Dermis microvascular lymphatic vessel endothelial cell (primary cell): ENCODE measurements around the gene FAM20C. TPM values are rescaled to one million over a fixed set of nuclear protein-coding genes. Genes with fewer than 3 reads are reported as not detected.
"Not testable (repeated sequence)": the region's sequence is repeated elsewhere in the genome, so short reads cannot be mapped to it uniquely, and the experiment has no call there.

ENCODE experiments used
- DNase-seq, 2 donors: peaks; one replicate each; pipeline versions ENCODE4 v3.0.0 to v3.0.0-alpha.2; 2010; ENCODE audit warnings: low read depth in 2 of 2
- total RNA-seq: library from RNA; depleted of rRNA; stranded (reverse); fragments of >200 nt; gene quantifications from 2 replicates; pipeline ENCODE4 v1.2.1, GENCODE V29; 2014

The FAM20C gene
- total RNA-seq, 1 donor from 2014 or later: 1.2 TPM

DNA sequence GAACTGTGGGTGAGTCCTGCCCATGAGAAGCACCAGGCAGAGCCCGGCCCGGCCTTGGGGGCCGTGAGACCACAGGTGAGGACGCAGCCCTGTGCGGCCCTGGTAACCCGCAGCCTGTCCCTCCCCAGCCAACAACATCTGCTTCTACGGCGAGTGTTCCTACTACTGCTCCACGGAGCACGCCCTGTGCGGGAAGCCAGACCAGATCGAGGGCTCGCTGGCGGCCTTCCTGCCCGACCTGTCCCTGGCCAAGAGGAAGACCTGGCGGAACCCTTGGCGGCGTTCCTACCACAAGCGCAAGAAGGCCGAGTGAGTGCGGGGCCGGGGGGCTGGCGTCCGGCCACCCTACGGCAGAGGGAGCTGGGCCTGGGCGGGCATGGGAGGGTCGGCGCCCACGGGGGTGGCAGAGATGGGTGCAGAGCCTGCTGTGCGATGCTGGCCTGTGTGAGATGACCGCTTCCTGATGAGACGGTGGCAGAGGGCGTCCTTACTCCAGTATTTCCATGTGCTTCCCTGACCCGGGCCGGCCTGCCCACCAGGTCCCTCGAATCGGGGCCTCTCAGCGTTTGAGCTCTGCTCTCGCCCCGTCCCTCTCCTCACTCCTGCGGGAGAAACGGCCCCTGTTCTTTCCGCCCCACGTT lies 63.5 kb downstream of the FAM20C start:
- no peak for DNase-seq

GRCh38 chr7:256461-256940 lies 64.1 kb downstream of the FAM20C start:
- DNase-seq: no peak

DNA sequence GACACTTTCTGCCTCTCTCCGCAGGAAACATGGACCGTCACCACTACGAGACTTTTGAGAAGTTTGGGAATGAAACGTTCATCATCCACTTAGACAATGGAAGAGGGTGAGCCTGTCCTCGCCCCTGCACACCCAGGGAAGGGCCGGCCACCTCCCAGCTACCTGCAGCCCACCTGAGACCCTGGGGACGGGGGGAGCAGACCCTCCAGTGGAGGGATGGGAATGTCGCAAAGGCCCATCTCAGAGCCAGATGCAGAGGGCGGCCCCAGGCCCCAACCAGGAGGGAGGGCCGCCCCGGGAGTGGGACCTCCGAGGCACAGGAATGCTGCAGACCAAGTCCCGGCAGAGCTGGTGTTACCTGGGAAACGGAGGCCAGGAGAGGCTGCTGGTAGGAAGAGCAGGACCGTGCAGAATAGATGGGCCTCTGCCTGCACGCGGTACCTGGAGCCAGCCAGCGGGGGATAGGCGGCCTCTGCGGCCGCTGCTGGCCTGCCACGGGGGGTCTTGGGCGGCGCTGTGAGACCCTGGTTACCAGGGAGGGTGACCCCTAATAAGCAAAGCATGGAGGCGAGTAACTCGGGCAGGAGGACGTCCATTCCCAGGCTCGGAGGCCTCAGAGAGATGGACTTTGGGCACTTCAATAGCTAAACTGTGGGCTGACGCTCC lies 64.7 kb downstream of the FAM20C start:
- no peak for DNase-seq

DNA sequence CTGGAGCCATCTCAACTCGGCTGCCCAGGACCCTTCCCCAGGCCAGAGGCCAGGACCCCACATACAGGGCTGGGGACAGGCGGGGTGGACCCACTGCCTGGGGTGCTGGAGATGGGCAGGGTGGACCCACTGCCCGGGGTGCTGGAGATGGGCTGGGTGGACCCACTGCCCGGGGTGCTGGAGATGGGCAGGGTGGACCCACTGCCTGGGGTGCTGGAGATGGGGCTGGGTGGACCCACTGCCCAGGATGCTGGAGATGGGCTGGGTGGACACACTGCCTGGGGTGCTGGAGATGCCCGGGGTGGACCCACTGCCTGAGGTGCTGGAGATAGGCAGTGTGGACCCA lies 65.2 kb downstream of the FAM20C start:
- no peak for DNase-seq

- DNase-seq: no peak
Observed at GRCh38 chr7:258476-259190, 66.3 kb downstream of the FAM20C start.

DNA sequence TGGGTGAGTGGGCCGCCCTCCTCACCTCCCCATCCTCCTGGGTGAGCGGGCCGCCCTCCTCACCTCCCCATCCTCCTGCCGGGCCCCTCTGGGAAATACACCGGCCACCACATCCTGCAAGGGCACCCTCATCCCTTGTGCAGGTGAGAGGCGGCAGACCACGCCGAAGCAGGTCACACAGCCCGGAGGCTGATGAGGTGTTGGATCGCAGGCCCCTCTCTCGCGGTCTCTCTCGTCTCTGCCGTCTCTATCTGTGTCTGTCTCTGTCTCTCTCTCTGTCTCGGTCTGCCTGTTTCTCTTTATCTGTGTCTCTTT lies 66.8 kb downstream of the FAM20C start:
- no peak for DNase-seq

DNA sequence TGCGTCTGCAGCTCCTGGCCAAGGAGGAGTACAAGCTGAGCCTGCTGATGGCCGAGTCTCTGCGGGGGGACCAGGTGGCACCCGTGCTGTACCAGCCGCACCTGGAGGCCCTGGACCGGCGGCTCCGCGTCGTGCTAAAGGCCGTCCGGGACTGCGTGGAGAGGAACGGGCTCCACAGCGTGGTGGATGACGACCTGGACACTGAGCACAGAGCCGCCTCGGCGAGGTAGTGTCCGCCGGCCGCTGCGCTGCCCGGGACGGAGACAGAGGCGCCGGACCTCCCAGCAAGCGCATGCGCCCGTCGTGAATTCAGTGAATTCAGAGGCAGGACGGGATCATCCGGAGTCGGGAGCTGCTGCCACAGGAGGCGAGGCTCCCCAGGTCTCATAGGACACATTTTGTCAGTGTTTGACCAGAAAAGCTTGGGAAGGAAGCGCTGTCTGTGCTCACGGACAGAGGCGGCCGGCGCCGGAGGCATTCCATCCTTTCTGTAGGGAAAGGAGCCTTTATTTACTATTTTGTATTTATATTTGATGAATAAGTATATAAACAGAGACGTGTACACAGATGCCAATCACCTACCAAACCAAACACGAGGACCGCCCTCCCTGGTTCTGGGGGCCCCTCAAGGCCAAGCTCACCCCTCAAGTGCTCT lies 67.5 kb downstream of the FAM20C start:
- DNase-seq: no peak

GRCh38 chr7:260441-261281 lies 68.3 kb downstream of the FAM20C start:
- no peak for DNase-seq

- no peak for DNase-seq
Observed at GRCh38 chr7:261341-262250, 69.2 kb downstream of the FAM20C start.

DNA sequence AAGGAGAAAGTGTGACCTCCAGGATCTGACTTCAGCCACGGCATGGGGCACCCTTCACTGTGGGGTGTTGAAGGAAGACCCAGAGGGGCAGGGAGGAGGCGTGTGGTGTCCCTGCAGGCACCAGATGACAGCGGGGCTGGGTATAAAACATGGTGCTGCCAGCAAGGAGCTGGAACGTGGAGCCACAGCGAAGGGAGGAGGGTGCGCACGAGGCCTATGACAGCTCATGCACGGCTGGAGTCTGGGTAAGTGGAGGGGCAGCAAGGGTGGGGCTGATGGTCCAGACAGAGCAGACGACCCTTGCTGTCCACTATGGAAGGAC lies 69.8 kb downstream of the FAM20C start:
- DNase-seq: no peak

- not testable (repeated sequence) for DNase-seq
Observed at GRCh38 chr7:262631-263311, 70.4 kb downstream of the FAM20C start.

GRCh38 chr7:263483-264351 lies 71.3 kb downstream of the FAM20C start:
- DNase-seq: not testable (repeated sequence)

- no peak for DNase-seq
Observed at GRCh38 chr7:264541-265191, 72.3 kb downstream of the FAM20C start.

DNA sequence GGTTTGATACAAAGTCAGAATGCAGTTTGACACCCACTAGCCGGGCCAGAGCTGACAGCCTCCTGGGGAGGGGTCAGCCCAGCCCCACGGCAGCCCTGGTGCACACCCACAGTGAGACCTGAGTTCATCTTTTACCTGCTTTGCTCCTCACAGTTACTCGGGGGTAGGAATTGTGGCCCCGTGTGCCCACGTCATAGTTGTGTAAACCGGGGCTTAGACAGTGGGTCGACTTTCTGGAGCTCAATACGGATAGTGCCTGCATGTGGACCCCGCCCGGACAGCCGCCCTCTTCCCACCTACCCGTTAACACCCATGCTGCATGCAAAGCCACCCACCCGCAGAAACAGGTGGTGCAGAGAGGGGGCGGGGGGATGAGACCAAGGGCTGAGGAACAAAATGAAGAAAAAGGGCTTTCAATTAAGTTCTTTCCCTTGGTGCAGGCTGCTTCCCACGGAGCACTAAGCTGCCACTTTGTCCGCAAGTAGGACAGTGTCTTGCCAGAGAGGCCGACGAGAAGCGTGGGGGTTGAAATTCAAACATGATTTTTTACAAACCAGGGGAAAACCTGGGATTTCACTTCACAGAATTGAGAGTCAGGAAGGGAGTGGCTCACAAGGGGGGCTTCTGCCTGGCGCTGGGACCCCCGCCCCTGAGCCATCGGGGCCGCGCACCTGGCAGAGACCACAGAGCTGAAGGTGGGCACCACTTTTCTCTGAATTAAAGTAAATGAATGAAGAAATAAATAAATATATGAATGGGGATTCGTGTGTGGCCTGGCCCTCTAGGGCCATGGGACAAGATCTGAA lies 73.0 kb downstream of the FAM20C start:
- DNase-seq: no peak

GRCh38 chr7:265998-266850 lies 73.9 kb downstream of the FAM20C start:
- no peak for DNase-seq
